Activated T-cell treated with anti-CD3 and anti-CD28 coated beads for 24 hours (primary cell): ENCODE measurements around the gene SLC39A7.

Experiments
- DNase-seq: peaks from one replicate; pipeline ENCODE4 v3.0.0-alpha.2; 2020; ENCODE audit warnings: low read depth

The SLC39A7 gene, protein sequence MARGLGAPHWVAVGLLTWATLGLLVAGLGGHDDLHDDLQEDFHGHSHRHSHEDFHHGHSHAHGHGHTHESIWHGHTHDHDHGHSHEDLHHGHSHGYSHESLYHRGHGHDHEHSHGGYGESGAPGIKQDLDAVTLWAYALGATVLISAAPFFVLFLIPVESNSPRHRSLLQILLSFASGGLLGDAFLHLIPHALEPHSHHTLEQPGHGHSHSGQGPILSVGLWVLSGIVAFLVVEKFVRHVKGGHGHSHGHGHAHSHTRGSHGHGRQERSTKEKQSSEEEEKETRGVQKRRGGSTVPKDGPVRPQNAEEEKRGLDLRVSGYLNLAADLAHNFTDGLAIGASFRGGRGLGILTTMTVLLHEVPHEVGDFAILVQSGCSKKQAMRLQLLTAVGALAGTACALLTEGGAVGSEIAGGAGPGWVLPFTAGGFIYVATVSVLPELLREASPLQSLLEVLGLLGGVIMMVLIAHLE

GRCh38 chr6:33200219-33201146 is at the start of gene SLC39A7, which contains the start of gene RXRB:
Gene SLC39A7 (plus strand): TSS chr6:33200867. CDS start chr6:33201246, 379 bp downstream.
Gene RXRB (minus strand): TSS chr6:33200665. CDS start chr6:33200476, 189 bp downstream.
- DNase-seq, result peak; percentile 99

DNA sequence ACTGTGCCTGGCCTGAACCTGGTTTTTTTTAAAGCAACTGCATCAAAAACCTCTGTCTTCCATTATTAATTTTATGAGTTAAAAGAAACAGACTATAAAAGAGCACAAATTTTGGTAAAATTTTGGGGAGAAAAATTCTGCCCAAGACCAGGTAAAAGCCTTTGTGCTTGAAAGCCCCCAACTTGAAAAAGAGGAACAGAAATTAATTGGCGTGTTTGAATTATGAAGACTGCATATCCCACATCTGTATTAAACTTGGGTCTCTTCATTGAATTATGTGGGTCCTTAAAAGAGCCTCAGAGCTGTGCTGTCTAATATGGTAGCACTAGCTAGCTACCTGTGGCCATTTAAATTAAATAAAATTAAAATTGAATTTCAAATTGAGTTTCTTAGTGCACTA is 49.6 kb upstream of the SLC39A7 start:
- no peak for DNase-seq

DNA sequence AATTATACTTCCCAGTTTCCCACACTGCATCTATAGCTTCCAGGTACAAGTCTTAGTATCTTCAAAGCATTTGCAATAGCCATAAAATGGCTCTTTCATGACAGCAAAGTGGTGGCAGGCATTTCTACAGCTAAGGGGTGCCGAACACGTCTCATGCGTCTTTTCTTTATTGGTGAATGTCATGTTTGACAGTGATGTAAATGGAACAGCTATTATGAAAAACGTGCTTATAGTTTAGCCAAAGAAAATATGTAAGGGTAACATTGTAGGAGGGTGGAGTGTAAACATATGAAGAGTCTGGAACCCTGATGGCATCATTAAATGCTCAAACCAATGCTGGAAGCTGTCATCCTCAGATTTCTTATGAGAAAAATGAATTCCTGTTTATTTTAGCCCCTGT is 46.3 kb upstream of the SLC39A7 start:
- no peak for DNase-seq

- DNase-seq, result no peak
These were observed 44.1 kb upstream of the SLC39A7 start for GRCh38 chr6:33156561-33156960.

DNA sequence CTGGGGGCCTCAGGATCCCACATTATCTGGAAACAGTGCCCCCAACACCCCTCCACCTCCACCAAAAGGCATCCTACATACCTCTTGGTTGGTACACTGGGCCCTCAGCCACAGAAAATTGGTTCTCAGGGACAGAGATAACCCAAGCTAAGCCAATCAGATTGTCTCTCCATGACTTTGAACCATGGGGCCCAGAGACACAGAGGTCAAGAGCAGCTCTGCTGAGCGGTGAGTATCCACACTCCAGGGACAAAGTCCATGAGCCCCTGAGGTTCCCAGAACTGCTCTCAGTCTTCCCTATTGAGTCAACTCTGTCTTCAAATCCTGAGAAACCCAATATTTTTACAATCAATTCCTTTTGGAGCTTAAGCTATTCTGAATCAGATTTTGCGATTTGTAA is 43.7 kb upstream of the SLC39A7 start:
- DNase-seq, result no peak

GRCh38 chr6:33160096-33160495 is 40.6 kb upstream of the SLC39A7 start:
- DNase-seq, result no peak

DNA sequence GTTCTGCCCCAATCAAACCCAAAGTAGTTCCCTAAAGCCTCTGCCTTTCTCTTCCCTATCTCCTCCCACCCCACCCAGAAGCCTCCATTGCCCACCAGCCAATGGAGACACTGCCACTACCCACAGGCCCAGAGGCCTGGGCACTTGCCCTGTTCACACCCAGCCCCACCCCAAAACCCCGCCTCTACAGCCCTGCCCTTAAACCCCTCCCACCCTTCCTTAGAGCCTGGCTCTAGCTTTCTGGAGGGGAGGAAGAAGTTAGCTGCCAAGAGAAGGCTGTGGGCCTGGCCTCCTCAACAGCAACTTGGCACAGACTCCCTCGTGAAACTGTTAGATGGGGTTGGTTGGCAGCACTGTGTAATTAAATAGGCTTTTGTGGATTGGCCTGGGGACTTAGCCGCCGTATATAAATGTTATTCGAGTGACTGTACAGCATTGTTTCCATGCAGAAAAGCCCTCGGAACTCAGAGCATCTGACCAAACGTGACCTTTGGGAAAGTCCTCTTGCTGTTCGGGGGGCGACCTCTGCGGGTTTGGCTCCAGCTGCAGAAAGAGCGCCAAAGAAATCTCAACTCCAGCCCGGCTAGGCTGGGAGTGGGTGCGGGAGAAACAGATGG is 39.8 kb upstream of the SLC39A7 start:
- DNase-seq, result no peak

DNA sequence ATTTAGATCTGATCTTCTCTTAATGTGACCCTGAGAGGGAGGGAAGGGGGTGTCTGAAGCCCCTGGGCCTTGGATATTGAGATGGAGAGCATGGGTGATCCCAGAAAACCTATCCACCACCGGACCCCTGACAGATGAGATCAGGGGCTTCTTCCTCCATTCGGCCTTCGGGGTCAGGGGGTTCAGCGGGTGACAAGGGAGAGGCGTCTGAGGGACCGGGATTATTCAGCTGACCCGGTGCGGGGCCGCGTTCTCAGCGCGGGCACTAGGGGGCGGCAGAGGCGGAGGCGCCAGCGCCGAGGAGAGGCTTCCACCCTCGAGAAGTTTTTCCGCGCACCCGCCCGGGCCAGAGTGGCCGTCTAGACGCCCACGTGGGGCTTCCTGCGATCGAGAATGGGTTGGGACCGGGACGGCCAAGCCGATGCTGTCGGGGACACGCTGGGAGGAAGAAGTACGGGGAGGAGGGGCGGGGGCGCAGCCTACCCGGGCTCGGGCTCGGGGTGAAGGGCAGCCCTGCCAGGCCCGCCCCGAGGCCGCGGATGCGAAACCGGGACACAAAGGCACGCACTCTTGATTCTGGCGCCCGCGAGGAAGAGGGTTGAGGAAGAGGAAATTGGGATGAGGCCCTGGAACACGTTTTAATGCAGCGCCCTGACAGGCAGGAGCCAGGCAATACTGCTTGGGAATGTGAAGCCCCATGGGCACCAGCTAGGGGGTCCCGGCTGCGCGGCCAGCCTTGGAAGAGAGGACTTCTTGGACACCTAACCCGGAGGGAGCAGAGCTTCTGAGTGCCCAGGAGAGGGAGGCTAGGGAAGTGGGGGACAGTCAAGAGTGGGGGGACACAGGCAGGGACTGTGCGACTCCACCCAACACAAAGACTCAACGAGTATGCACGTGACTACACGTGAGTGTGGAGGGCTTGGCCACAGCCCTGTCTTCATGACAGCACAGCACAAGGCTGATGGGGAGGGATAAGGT is 39.0 kb upstream of the SLC39A7 start:
- peak; percentile 75 for DNase-seq

- no peak for DNase-seq
These were observed 37.1 kb upstream of the SLC39A7 start for GRCh38 chr6:33163540-33163939.

- no peak for DNase-seq
These were observed 36.5 kb upstream of the SLC39A7 start for GRCh38 chr6:33164176-33164575.

- no peak for DNase-seq
These were observed 35.8 kb upstream of the SLC39A7 start for GRCh38 chr6:33164665-33165373.

- no peak for DNase-seq
These were observed 34.9 kb upstream of the SLC39A7 start for GRCh38 chr6:33165581-33166258.

DNA sequence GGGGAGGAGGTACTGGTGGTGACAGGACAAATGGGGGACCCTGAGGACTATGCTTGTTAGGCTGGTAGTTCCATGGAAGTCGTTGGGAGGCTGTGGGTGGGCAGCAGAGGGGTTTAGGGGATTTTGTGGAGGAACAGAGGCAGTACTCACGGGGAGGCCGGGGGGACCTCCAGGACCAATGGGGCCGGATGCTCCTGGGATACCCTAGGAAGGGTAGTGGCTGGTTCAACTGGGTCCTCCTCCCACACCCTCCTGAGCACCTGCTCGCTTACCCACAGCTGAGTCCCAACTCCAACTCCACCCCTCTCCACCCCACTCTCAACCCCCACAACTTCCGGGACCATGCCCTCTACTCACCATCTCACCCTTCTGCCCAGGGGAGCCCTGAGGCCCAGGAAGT is 34.3 kb upstream of the SLC39A7 start:
- no peak for DNase-seq

DNA sequence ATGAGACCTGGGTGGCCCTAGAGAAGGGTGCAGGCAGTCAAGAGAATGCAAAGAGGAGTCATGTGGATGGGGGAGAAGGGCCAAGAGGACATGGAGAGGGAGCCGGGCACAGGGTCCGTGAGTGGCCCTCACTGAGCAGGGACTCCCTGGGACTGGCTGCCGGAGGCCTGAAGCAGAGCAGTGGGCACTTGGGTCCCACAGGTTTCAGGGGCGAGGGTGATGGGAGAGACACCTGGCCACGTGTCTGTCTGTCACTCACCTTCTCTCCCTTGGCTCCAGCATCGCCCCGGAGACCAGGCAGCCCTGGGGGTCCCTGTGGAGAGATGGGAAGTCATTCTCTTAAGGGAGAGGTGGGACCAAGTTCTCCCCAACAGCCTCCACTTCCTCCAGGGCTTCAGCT is 33.9 kb upstream of the SLC39A7 start:
- no peak for DNase-seq

DNA sequence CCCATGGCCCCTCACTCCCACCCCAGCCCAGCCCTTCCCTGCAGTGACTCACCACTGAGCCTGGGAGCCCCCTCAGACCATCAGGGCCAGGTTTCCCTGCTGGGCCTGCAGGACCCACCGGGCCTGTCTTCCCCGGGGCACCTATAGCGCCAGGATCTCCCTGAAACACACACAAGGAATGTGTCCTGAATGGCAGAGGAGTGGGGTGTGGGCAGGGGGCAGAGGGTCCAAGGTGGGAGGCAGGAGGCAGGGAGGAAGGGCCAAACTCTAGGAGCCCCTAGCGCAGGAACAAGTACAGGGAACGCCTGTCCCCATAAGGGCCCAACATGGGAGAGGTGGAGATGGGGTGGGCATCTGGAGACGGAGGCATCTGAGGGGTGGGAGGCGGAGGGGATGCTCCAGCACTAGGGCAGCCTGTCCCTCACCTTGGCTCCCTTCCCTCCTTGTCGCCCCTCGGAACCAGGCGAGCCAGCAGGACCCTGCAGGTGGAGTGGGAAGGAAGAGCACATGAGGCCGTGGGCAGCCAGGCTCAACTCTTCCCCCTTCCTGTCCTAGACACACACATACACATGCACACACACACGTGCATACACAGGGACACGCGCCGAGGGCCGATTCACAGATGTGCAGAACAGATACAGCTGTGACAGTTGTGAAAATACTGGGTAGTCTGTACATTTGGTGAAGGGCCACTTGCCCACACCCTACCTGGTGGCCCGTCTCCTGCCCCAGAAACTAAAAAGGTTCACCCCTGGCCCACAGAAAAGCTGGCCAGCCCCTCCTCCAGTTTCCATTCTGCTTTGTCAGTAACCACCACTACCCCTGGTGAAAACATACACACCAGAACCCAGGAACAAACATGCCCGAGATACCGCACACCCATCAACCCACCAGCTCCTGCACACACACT is 33.0 kb upstream of the SLC39A7 start:
- no peak for DNase-seq

- no peak for DNase-seq
These were observed 32.4 kb upstream of the SLC39A7 start for GRCh38 chr6:33168284-33168601.

GRCh38 chr6:33168639-33169038 is 32.0 kb upstream of the SLC39A7 start:
- DNase-seq, result no peak

DNA sequence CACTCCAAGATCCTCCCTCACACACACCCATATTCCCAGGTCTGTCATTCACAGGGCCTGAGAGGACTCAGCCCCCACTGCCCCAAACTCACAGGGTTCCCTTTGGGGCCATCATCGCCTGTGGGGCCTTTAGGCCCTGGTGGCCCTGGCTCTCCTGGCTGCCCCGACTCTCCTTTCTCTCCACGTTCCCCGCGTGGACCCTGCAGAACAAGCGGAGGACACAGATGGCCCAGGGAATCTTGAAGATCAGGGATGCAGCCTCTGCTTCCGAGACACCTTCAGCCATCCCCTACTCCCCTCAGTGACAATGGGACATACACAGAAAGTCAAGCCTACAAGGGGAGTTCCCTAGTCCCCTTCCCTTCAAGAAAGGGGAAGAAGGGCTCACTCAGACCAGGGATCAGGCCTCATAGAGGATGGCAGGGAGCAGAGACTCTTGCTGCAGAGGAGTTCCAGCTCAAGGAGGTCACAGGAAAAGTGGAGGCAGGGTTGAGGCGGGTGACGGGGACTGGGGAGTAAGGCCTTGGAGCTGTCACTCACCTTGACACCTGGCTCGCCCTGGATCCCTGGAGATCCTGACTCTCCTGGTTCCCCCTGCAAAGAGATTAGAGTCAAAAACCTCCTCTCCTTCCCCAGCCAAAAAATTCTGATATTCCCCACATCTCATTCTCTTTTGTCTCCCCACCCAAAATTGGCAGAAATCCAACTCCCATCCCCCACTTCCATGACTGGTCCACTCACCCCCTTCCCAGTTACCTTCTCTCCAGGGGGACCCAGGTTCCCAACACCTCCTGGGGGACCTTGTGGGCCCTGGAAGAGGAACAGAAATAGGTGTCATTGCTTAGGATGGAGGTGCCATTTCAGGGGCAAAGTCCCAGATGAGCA is 31.1 kb upstream of the SLC39A7 start:
- no peak for DNase-seq
